Skeletal muscle satellite cell (primary cell): ENCODE results near the gene MEG3.

Source experiments
- H3K27me3 ChIP-seq: 2 replicates; pipeline ENCODE4 v1.7.0; 2013; ENCODE audit warnings: low read length; ENCODE audit not compliant: control insufficient read depth, insufficient read depth
- H3K36me3 ChIP-seq: 2 replicates; pipeline ENCODE4 v1.7.0; 2013; ENCODE audit warnings: mild to moderate bottlenecking, control low read depth, low read length; ENCODE audit not compliant: insufficient read depth
- H3K4me1 ChIP-seq: 2 replicates; pipeline ENCODE4 v1.7.0; 2013; ENCODE audit warnings: low read length; ENCODE audit not compliant: control insufficient read depth, insufficient read depth
- H3K4me2 ChIP-seq: 2 replicates; pipeline ENCODE4 v1.7.0; 2013; ENCODE audit warnings: mild to moderate bottlenecking, low read length
- H3K4me3 ChIP-seq: 2 replicates; pipeline ENCODE4 v1.7.0; 2013; ENCODE audit warnings: low read length
- H3K9ac ChIP-seq: 2 replicates; pipeline ENCODE4 v1.7.0; 2013; ENCODE audit warnings: mild to moderate bottlenecking, low read depth, low read length, moderate library complexity
- H3K9me3 ChIP-seq: replicated peaks from 2 replicates; pipeline ENCODE4 v1.7.0; 2013; ENCODE audit warnings: mild to moderate bottlenecking, control low read depth, low read length

MEG3 gene

GRCh38 chr14:100882991-100883788, 57.3 kb downstream of the MEG3 start:
- Histone ChIP-seq H3K9ac (no peak overlapping the region), H3K4me3 (no peak overlapping the region), H3K27me3 (no peaks in the 10 kb centered on the region), H3K4me2 (no peak overlapping the region), H3K4me1 (peaks cover 13% of the 10 kb centered on the region), H3K36me3 (peaks cover 34% of the 10 kb centered on the region), H3K9me3 (no peaks in the 10 kb centered on the region)

DNA sequence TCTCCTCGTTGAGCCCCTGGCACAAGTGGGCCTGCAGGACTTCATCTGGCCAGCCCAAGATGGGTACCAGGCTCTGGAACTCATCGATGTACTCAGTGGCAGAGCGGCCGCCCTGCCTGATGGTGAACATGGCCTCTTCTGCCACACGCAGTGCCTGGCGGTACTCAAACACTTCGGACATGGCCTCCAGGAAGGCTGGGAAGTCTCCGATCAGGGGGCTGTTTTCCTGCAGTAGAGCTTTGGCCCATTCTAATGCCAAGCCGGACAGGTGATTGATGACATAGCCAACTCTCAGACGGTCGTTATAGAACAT, 57.8 kb downstream of the MEG3 start:
- Histone ChIP-seq H3K4me3 (no peak overlapping the region), H3K4me1 (peaks cover 13% of the 10 kb centered on the region), H3K9me3 (no peaks in the 10 kb centered on the region), H3K36me3 (peaks cover 38% of the 10 kb centered on the region), H3K4me2 (no peak overlapping the region), H3K9ac (no peak overlapping the region), H3K27me3 (no peaks in the 10 kb centered on the region)

DNA sequence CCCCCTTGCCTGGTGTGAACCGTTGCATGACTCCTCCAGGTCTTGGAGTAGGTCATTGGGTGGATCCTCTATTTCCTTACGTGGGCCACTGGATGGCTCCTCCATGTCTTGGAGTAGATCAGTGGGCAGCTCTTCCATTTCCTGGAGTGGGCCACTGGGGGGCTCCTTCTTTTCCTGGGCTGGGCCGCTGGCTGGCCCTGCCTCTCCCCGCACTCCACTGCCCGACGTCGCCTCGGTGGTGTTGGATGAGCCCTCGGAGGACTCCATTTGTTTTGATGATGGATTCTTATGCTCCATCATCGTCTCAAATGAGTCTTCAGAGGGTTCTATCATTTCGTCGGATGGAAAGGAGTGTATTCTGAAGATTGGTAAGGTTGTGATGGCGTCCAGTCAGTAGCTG, 58.5 kb downstream of the MEG3 start:
- H3K9ac ChIP-seq, result no peak overlapping the region
- peaks cover 13% of the 10 kb centered on the region for H3K4me1 ChIP-seq
- peaks cover 45% of the 10 kb centered on the region for H3K36me3 ChIP-seq
- H3K9me3 ChIP-seq, result no peaks in the 10 kb centered on the region
- H3K4me2 ChIP-seq, result no peak overlapping the region
- H3K4me3 ChIP-seq, result no peak overlapping the region
- no peaks in the 10 kb centered on the region for H3K27me3 ChIP-seq

GRCh38 chr14:100885196-100885595, 59.3 kb downstream of the MEG3 start:
- no peaks in the 10 kb centered on the region for H3K9me3 ChIP-seq
- no peak overlapping the region for H3K4me2 ChIP-seq
- peaks cover 51% of the 10 kb centered on the region for H3K36me3 ChIP-seq
- H3K4me1 ChIP-seq, result peaks cover 13% of the 10 kb centered on the region
- no peak overlapping the region for H3K4me3 ChIP-seq
- no peaks in the 10 kb centered on the region for H3K27me3 ChIP-seq
- H3K9ac ChIP-seq, result no peak overlapping the region

- H3K27me3 ChIP-seq, result no peaks in the 10 kb centered on the region
- H3K9me3 ChIP-seq, result no peaks in the 10 kb centered on the region
- no peak overlapping the region for H3K4me3 ChIP-seq
- peaks cover 51% of the 10 kb centered on the region for H3K36me3 ChIP-seq
- H3K4me2 ChIP-seq, result no peak overlapping the region
- H3K4me1 ChIP-seq, result peaks cover 13% of the 10 kb centered on the region
- no peak overlapping the region for H3K9ac ChIP-seq
Observed at GRCh38 chr14:100885617-100886016, 59.7 kb downstream of the MEG3 start.

GRCh38 chr14:100887728-100888335, 61.9 kb downstream of the MEG3 start:
- Histone ChIP-seq H3K9ac (no peak overlapping the region), H3K4me2 (no peak overlapping the region), H3K9me3 (no peaks in the 10 kb centered on the region), H3K4me3 (no peak overlapping the region), H3K36me3 (peaks cover 57% of the 10 kb centered on the region), H3K27me3 (no peaks in the 10 kb centered on the region), H3K4me1 (peaks cover 13% of the 10 kb centered on the region)

DNA sequence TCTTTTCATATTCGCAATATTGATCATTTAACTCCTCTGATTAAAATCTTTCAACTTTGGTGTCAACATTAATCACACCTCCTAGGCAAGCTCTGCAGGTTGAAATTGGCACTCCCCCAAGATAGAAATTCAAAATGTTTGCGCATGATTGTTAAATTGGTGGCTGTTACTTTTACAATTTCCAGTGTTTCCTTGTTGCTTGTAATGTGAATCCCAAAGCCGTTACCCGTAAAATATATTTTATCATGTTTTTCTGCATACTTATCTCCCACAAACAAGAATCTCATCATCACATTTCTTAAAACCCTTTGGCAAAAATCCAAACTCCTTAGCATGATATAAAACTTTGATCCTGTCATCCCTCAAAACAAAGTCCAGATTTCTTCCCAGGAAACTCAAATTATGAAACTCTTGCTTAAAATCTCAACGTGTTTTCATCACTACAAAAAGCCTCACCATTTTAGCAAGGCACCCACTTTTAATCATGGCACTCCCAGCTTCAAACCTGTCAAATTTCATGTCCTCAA, 62.9 kb downstream of the MEG3 start:
- Histone ChIP-seq H3K9ac (no peak overlapping the region), H3K27me3 (no peaks in the 10 kb centered on the region), H3K9me3 (no peaks in the 10 kb centered on the region), H3K4me2 (no peak overlapping the region), H3K36me3 (peaks cover 58% of the 10 kb centered on the region), H3K4me3 (no peak overlapping the region), H3K4me1 (peaks cover 13% of the 10 kb centered on the region)

- H3K4me1 ChIP-seq, result peaks cover 13% of the 10 kb centered on the region
- peaks cover 52% of the 10 kb centered on the region for H3K36me3 ChIP-seq
- H3K4me3 ChIP-seq, result no peak overlapping the region
- no peak overlapping the region for H3K9ac ChIP-seq
- H3K9me3 ChIP-seq, result no peaks in the 10 kb centered on the region
- H3K4me2 ChIP-seq, result no peak overlapping the region
- H3K27me3 ChIP-seq, result no peaks in the 10 kb centered on the region
Observed at GRCh38 chr14:100889641-100890040, 63.7 kb downstream of the MEG3 start.

DNA sequence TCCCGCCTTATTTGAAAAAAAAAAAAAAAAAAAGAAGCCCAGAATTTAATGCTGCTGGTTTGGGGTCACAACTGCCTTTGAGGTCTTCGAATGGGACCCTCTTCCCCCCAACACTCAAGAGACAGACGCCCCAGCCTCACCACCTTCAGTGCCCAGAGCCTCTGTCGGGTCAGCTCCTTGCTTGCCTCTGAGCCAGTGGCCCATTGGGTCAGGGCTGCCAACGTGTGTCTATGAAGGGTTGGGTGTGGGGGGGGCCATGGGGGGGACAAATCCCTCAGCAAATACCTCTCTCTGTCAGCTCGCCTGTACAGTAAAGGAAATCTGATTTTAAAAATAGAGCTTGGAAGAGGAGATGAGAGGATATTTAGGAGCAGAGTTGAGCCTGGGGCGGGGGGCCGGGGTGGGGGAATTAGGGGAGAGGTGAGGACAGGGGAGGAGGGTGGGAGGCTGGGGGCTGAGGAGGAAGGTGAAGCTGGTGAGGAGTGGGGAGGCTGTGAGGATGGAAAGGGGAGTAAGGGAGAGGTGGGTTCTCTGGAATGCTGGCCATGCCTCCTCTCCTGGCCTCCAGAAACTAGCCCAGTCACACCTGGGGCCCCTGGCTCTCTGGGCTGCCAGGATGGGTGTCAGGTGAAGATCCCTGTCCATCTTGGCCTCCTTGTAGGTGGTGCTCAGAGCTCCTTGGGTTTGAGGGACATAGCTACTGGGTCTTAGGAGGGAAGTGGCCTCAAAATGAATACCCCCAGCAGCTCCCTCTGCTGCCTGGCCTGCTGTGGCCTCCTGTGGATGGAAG, 64.3 kb downstream of the MEG3 start:
- H3K27me3 ChIP-seq, result no peaks in the 10 kb centered on the region
- H3K4me2 ChIP-seq, result no peak overlapping the region
- H3K9ac ChIP-seq, result no peak overlapping the region
- no peaks in the 10 kb centered on the region for H3K9me3 ChIP-seq
- H3K4me1 ChIP-seq, result peaks cover 13% of the 10 kb centered on the region
- H3K4me3 ChIP-seq, result no peak overlapping the region
- H3K36me3 ChIP-seq, result peaks cover 52% of the 10 kb centered on the region

- Histone ChIP-seq H3K27me3 (no peaks in the 10 kb centered on the region), H3K9ac (no peak overlapping the region), H3K4me3 (no peak overlapping the region), H3K36me3 (peaks cover 56% of the 10 kb centered on the region), H3K9me3 (no peaks in the 10 kb centered on the region), H3K4me2 (no peak overlapping the region), H3K4me1 (peaks cover 13% of the 10 kb centered on the region)
Observed at GRCh38 chr14:100891051-100891450, 65.1 kb downstream of the MEG3 start.

DNA sequence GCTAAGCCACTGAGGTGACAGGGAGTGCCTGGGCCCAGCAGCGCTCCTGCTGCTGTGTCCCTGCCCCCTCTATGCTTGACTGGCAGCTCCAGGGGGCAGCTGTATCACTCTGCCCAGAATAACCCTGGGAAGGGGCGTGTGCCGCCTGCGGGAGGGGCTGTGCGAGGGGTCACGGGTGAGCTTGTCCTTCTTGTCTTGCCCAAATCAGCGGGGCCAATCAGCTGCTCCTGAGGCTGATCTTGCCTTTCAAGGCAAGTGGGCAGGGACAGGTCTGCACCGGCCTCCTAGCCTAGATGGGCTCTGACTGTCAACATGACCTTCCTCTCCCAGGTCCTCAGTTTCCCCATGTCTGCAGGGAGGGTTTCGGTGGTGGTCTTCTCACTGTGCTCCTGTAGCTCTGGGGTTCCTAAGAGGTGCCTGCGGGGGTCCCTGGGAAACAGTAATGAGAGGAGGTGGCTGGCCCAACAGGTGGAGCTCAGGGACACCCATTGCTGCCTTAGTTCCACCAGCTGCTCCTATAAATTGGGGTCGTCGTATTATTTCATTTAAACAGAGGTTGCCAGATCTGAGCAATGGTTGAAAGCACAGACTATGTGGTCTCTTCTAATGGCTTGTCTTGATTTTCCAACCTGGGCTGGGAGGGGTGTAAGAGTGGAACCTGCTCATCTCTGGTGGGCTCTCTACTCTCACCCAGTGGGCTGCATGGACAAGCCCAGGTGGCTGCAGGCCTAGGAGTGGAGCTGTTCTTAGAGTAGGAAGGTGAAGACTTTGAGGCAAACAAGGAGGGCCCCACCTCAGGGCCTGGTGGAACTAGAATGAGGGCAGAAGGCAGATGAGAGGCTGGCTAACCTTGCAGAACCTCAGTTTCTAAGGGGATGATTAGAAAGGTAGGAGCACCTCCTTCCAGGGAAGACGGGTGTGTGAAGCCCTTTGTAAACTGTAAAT, 65.9 kb downstream of the MEG3 start:
- no peak overlapping the region for H3K4me3 ChIP-seq
- no peaks in the 10 kb centered on the region for H3K27me3 ChIP-seq
- no peaks in the 10 kb centered on the region for H3K9me3 ChIP-seq
- H3K9ac ChIP-seq, result no peak overlapping the region
- H3K36me3 ChIP-seq, result peaks cover 60% of the 10 kb centered on the region
- peaks cover 13% of the 10 kb centered on the region for H3K4me1 ChIP-seq
- no peak overlapping the region for H3K4me2 ChIP-seq
